ENCODE measurements around the gene RDH11. TPM values are rescaled to one million over a fixed set of nuclear protein-coding genes. Genes with fewer than 3 reads are reported as not detected.

The RDH11 gene
- total and polyA plus RNA-seq, 8 donors = 6.9 to 71.6 (median 24.8) TPM

- H3K36me3 ChIP-seq = no peaks in the 10 kb centered on the region
- 65 to 81% (median 76%) methylated on average over 3 of the region's 3 CpGs for WGBS, 5 donors
- H3K27me3 ChIP-seq = no peaks in the 10 kb centered on the region
- DNase-seq = no peak
- no peak overlapping the region for H3K27ac ChIP-seq
- TF ChIP-seq POLR2A (IDR thresholded peaks at IDR 0.05) = no peak
- no peak for TF ChIP-seq EP300 (IDR thresholded peaks at IDR 0.05)
- no peak for TF ChIP-seq POLR2AphosphoS5 (IDR thresholded peaks at IDR 0.05)
- no peak for TF ChIP-seq CTCF (IDR thresholded peaks at IDR 0.05)
- H3K4me3 ChIP-seq = no peak overlapping the region
- H3K9me3 ChIP-seq = no peaks in the 10 kb centered on the region
- H3K4me1 ChIP-seq = no peaks in the 10 kb centered on the region
- intact Hi-C loops (cut with DNase I; ENCODE audit: low total_unique reads) = no loop called here
Measured at GRCh38 chr14:67636361-67636919, 59.1 kb downstream of the RDH11 start.

DNA sequence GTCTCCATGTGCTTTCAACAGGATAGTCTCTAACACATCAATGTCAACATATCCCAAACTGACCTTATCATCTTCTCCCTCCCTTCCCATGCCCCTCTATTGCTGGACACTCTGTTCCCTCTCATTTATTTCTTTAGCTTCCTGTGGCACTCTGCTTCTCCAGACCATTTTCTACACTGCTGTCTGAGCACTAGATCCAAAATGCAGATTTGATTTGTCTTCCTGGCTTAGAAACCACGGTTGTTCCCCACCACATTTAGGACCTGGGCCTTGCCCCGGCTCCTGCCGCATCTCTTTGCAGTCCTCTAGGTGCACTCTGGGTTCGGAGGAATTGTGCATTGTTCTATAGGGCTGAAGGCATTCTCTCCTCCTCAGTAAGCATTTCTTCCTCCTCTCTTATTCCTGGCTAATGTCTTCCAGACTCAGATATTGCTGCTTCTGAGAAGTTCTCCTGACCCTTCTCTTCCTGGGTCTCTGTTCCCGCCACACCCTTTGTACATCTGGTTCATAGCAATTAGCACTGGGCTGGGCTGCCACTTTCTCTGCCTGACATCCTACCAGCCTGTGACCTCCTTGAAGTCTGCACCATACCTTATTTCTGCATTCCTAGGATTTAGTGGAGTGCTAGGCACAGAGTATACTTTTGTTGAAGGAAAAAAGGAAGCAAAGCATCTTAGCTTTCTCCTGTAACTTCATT is 62.0 kb downstream of the RDH11 start:
- DNase-seq = no peak
- 87 to 91% (median 89%) methylated on average over 5 of the region's 5 CpGs for WGBS, 5 donors
- no peak overlapping the region for H3K4me3 ChIP-seq
- H3K27ac ChIP-seq = no peak overlapping the region
- no peaks in the 10 kb centered on the region for H3K36me3 ChIP-seq
- H3K27me3 ChIP-seq = no peaks in the 10 kb centered on the region
- intact Hi-C loops (cut with DNase I; ENCODE audit: low total_unique reads) = no loop called here
- TF ChIP-seq POLR2AphosphoS5 (IDR thresholded peaks at IDR 0.05) (no peak), EP300 (IDR thresholded peaks at IDR 0.05) (no peak), CTCF (IDR thresholded peaks at IDR 0.05) (no peak), POLR2A (IDR thresholded peaks at IDR 0.05) (no peak)
- no peaks in the 10 kb centered on the region for H3K4me1 ChIP-seq
- no peaks in the 10 kb centered on the region for H3K9me3 ChIP-seq

- no peak for DNase-seq
- 75 to 89% (median 86%) methylated on average over 5 of the region's 5 CpGs for WGBS, 5 donors
- intact Hi-C loops (cut with DNase I; ENCODE audit: low total_unique reads) = no loop called here
Measured at GRCh38 chr14:67630938-67631337, 64.6 kb downstream of the RDH11 start.

GRCh38 chr14:67630186-67630585 is 65.4 kb downstream of the RDH11 start:
- Histone ChIP-seq H3K36me3 (no peaks in the 10 kb centered on the region), H3K4me1 (no peaks in the 10 kb centered on the region), H3K9me3 (no peaks in the 10 kb centered on the region), H3K27ac (no peak overlapping the region), H3K4me3 (no peak overlapping the region), H3K27me3 (no peaks in the 10 kb centered on the region)
- 77 to 92% (median 81%) methylated on average over 4 of the region's 4 CpGs for WGBS, 5 donors
- TF ChIP-seq POLR2AphosphoS5 (IDR thresholded peaks at IDR 0.05) (no peak), CTCF (IDR thresholded peaks at IDR 0.05) (no peak), EP300 (IDR thresholded peaks at IDR 0.05) (no peak), POLR2A (IDR thresholded peaks at IDR 0.05) (no peak)
- no peak for DNase-seq
- intact Hi-C loops (cut with DNase I; ENCODE audit: low total_unique reads) = no loop called here

More at GRCh38 chr14:67630938-67631337, 64.6 kb downstream of the RDH11 start:
- Histone ChIP-seq H3K9me3 (no peaks in the 10 kb centered on the region), H3K4me3 (no peak overlapping the region), H3K27ac (no peak overlapping the region), H3K27me3 (no peaks in the 10 kb centered on the region), H3K36me3 (no peaks in the 10 kb centered on the region), H3K4me1 (no peaks in the 10 kb centered on the region)
- TF ChIP-seq POLR2AphosphoS5 (IDR thresholded peaks at IDR 0.05) = no peak
- no peak for TF ChIP-seq CTCF (IDR thresholded peaks at IDR 0.05)
- no peak for TF ChIP-seq POLR2A (IDR thresholded peaks at IDR 0.05)
- TF ChIP-seq EP300 (IDR thresholded peaks at IDR 0.05) = no peak

Measured in stomach (tissue), 9 donors.